Measurements from ENCODE around the gene CENATAC.
"Not testable (repeated sequence)": the region's sequence is repeated elsewhere in the genome, so short reads cannot be mapped to it uniquely, and the experiment has no call there.

CENATAC gene

GRCh38 chr11:119052163-119052814 lies 54.4 kb downstream of the CENATAC start:
- DNase-seq (ENCODE audit: low read depth, low spot score) = no peak

GRCh38 chr11:119054418-119054817 lies 56.5 kb downstream of the CENATAC start:
- no peak for DNase-seq (ENCODE audit: low read depth, low spot score)

GRCh38 chr11:119055901-119056300 lies 58.0 kb downstream of the CENATAC start:
- DNase-seq (ENCODE audit: low read depth, low spot score) = no peak

GRCh38 chr11:119056421-119056999 lies 58.6 kb downstream of the CENATAC start:
- DNase-seq (ENCODE audit: low read depth, low spot score) = peak; percentile 47

- peak; percentile 99 for DNase-seq (ENCODE audit: low read depth, low spot score)
Measured at GRCh38 chr11:119057000-119057769, 59.2 kb downstream of the CENATAC start, which contains the start of gene HYOU1. TSS of gene HYOU1 (minus strand) at chr11:119057205. CDS start at chr11:119056160, 1,045 bp downstream.

- DNase-seq (ENCODE audit: low read depth, low spot score) = not testable (repeated sequence)
Measured at GRCh38 chr11:119059128-119059527, 61.2 kb downstream of the CENATAC start.

- DNase-seq (ENCODE audit: low read depth, low spot score) = no peak
Measured at GRCh38 chr11:119061256-119061655, 63.3 kb downstream of the CENATAC start.

- no peak for DNase-seq (ENCODE audit: low read depth, low spot score)
Measured at GRCh38 chr11:119062779-119063178, 64.8 kb downstream of the CENATAC start.

GRCh38 chr11:119065369-119065768 lies 67.4 kb downstream of the CENATAC start:
- peak; percentile 47 for DNase-seq (ENCODE audit: low read depth, low spot score)
